GM12891 (cell line): Measurements from ENCODE around the gene COL5A1.

Experiments used
- POLR2A ChIP-seq: IDR thresholded peaks from 2 replicates; pipeline ENCODE4 v1.6.1; 2011; ENCODE audit warnings: low read depth, low read length, control low read depth
- POLR2AphosphoS5 ChIP-seq: IDR thresholded peaks from 2 replicates; pipeline ENCODE4 v1.6.1; 2011; ENCODE audit warnings: low read depth, low read length, control low read depth

DNA sequence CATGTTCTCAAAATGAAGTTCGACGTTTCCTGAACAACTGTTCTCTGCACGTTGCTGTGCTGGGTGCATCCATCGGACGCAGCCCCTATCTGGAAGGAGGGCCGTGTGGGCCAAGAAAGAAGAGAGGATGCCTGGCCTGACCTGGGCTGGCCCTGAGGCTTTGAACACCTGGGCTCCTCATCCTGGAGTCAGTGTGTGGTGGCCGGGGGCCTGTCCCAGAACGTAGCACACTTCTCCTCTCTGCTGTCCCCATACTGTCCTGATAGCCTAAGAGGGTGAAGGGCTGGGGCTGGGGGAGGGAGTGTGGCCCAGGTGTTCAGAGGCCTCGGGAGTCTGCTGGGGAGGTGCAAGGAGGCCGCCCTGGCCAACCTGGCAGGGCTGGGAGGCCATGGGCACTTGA lies 21.5 kb downstream of the COL5A1 start:
- TF ChIP-seq POLR2A, result no peak
- no peak for TF ChIP-seq POLR2AphosphoS5
